Chondrocyte (in vitro differentiated cells): Measurements from ENCODE around the gene GAK. TPM values are rescaled to one million over a fixed set of nuclear protein-coding genes. Genes with fewer than 3 reads are reported as not detected.

Source experiments
- DNase-seq: peaks from one replicate; pipeline ENCODE4 v3.0.0; 2021; ENCODE audit warnings: mixed read lengths, low spot score
- H3K27ac Mint-ChIP-seq: one replicate; pipeline ENCODE4 v1.8.0; 2021; ENCODE audit warnings: mild to moderate bottlenecking, moderate library complexity, mixed read lengths; ENCODE audit not compliant: unreplicated experiment
- H3K27me3 Mint-ChIP-seq: 2 replicates; pipeline ENCODE4 v1.8.0; 2021; ENCODE audit warnings: low read depth, mixed read lengths
- H3K36me3 Mint-ChIP-seq: 2 replicates; pipeline ENCODE4 v1.8.0; 2021; ENCODE audit warnings: low read depth, mixed read lengths
- H3K4me1 Mint-ChIP-seq: 2 replicates; pipeline ENCODE4 v1.8.0; 2021; ENCODE audit warnings: low read depth, mild to moderate bottlenecking, mixed read lengths
- H3K4me3 Mint-ChIP-seq: one replicate; pipeline ENCODE4 v1.8.0; 2021; ENCODE audit warnings: mild to moderate bottlenecking, moderate library complexity, mixed read lengths; ENCODE audit not compliant: unreplicated experiment
- H3K9me3 Mint-ChIP-seq: 2 replicates; pipeline ENCODE4 v1.8.0; 2021; ENCODE audit warnings: low read depth, mixed read lengths
- total RNA-seq: library from RNA; stranded (reverse); gene quantifications from 3 replicates; pipeline ENCODE4 v1.2.1, GENCODE V29; 2021
- TF ChIP-seq, protein P1 (sequence below): fragments of 200-600 bp; sonication (generic); IDR thresholded peaks from 2 replicates; pipeline ENCODE4 v1.5.0; 2021; ENCODE audit warnings: antibody characterized with exemption, mild to moderate bottlenecking, moderate library complexity

GAK gene
- total RNA-seq, 1 donor from 2014 or later, result 61.4 TPM

GRCh38 chr4:870951-871350, 61.2 kb downstream of the GAK start:
- no peaks in the 10 kb centered on the region for H3K27me3 Mint-ChIP-seq
- no peak for DNase-seq
- H3K27ac Mint-ChIP-seq, result no peak overlapping the region
- H3K4me1 Mint-ChIP-seq, result no peaks in the 10 kb centered on the region
- no peak overlapping the region for H3K4me3 Mint-ChIP-seq
- TF ChIP-seq, protein P1, sequence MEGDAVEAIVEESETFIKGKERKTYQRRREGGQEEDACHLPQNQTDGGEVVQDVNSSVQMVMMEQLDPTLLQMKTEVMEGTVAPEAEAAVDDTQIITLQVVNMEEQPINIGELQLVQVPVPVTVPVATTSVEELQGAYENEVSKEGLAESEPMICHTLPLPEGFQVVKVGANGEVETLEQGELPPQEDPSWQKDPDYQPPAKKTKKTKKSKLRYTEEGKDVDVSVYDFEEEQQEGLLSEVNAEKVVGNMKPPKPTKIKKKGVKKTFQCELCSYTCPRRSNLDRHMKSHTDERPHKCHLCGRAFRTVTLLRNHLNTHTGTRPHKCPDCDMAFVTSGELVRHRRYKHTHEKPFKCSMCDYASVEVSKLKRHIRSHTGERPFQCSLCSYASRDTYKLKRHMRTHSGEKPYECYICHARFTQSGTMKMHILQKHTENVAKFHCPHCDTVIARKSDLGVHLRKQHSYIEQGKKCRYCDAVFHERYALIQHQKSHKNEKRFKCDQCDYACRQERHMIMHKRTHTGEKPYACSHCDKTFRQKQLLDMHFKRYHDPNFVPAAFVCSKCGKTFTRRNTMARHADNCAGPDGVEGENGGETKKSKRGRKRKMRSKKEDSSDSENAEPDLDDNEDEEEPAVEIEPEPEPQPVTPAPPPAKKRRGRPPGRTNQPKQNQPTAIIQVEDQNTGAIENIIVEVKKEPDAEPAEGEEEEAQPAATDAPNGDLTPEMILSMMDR, result no peak
- H3K36me3 Mint-ChIP-seq, result peaks cover 31% of the 10 kb centered on the region
- H3K9me3 Mint-ChIP-seq, result no peaks in the 10 kb centered on the region

DNA sequence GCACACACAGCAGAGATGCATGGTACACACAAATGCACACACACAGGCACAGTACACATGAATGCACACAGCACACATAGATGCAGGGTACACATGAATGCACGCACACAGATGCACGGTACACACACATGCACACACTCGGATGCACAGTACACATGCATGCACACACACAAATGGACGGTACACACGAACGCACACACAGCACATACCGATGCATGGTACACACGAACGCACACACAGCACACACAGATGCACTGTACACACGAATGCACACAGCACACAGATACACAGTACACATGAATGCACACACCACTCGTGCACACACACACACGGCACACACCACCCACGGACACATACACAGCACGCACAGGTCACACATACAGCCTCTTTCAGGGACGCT, 62.3 kb downstream of the GAK start:
- H3K9me3 Mint-ChIP-seq, result no peaks in the 10 kb centered on the region
- no peaks in the 10 kb centered on the region for H3K4me1 Mint-ChIP-seq
- DNase-seq, result no peak
- TF ChIP-seq, protein P1, result no peak
- H3K27me3 Mint-ChIP-seq, result no peaks in the 10 kb centered on the region
- H3K36me3 Mint-ChIP-seq, result peaks cover 31% of the 10 kb centered on the region
- no peak overlapping the region for H3K4me3 Mint-ChIP-seq
- no peak overlapping the region for H3K27ac Mint-ChIP-seq

DNA sequence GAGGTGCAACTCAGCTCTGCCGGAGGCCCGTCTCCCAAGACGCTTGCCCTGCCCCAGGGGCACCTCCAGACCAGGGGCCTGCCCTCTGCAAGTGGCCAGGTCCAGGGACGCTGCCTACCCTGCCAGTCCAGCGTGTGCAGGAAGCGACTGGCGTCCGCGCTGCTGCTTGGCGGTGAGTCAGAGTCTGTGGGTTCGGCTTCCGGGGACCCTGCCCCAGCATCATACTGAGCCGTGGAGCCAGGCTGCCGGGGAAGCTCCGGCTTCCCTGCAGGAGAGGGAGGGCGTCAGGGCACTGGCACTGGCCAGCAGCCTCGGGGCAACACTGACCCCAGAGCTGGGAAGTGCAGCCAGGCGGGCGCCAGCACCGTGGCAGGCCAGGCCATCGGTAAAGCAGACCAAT, 63.7 kb downstream of the GAK start:
- TF ChIP-seq, protein P1, result no peak
- H3K4me3 Mint-ChIP-seq, result no peak overlapping the region
- no peaks in the 10 kb centered on the region for H3K27me3 Mint-ChIP-seq
- no peak for DNase-seq
- H3K36me3 Mint-ChIP-seq, result peaks cover 35% of the 10 kb centered on the region
- H3K4me1 Mint-ChIP-seq, result no peaks in the 10 kb centered on the region
- H3K9me3 Mint-ChIP-seq, result peaks cover under 1% of the 10 kb centered on the region
- no peak overlapping the region for H3K27ac Mint-ChIP-seq

- H3K4me1 Mint-ChIP-seq, result no peaks in the 10 kb centered on the region
- no peak overlapping the region for H3K4me3 Mint-ChIP-seq
- no peak overlapping the region for H3K27ac Mint-ChIP-seq
- TF ChIP-seq, protein P1, result no peak
- peaks cover 7% of the 10 kb centered on the region for H3K9me3 Mint-ChIP-seq
- no peaks in the 10 kb centered on the region for H3K27me3 Mint-ChIP-seq
- DNase-seq, result no peak
- H3K36me3 Mint-ChIP-seq, result peaks cover 41% of the 10 kb centered on the region
These were observed 64.4 kb downstream of the GAK start for GRCh38 chr4:867526-868250.

DNA sequence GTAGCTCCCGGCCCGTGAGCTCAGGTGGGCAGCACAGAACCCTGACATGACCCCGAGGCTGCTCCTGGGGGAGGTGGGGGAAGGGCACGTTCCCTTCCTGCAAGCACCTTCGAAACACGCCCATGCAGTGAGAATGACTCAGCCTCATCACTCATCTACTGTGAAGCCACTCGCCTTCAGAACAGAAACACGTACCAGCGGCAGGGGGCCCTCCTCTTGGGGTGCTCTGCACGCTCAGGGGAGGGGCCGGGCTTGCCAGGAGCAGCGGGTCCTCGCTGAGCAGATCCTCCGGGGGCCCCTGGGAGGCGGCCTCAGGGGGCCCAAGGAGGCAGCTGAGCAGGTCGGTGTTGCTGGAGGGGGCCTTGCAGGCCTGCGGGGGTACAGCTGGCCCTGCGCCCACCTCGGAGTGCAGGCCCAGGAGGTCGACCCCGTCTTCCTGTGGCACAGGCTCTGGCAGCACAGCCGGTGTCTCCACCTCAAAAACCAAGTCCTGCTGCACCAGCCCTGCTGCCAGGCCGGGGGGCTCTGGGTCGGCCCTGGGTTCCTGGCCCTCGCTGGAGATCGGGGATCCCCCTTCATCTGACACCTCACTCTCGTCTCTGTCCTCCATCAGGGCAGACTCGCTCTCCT, 65.2 kb downstream of the GAK start:
- H3K9me3 Mint-ChIP-seq, result peaks cover 9% of the 10 kb centered on the region
- TF ChIP-seq, protein P1, result no peak
- DNase-seq, result no peak
- no peak overlapping the region for H3K27ac Mint-ChIP-seq
- H3K27me3 Mint-ChIP-seq, result no peaks in the 10 kb centered on the region
- no peak overlapping the region for H3K4me3 Mint-ChIP-seq
- H3K36me3 Mint-ChIP-seq, result peaks cover 47% of the 10 kb centered on the region
- H3K4me1 Mint-ChIP-seq, result no peaks in the 10 kb centered on the region
